HG03442 (cell line): ENCODE results near the gene LLPH.

ENCODE experiments used
- ATAC-seq: cut with Tn5 transposase; IDR thresholded peaks from one replicate; pipeline ENCODE4 v1.9.1; 2021; ENCODE audit warnings: mild to moderate bottlenecking, moderate library complexity; ENCODE audit not compliant: unreplicated experiment

The LLPH gene

DNA sequence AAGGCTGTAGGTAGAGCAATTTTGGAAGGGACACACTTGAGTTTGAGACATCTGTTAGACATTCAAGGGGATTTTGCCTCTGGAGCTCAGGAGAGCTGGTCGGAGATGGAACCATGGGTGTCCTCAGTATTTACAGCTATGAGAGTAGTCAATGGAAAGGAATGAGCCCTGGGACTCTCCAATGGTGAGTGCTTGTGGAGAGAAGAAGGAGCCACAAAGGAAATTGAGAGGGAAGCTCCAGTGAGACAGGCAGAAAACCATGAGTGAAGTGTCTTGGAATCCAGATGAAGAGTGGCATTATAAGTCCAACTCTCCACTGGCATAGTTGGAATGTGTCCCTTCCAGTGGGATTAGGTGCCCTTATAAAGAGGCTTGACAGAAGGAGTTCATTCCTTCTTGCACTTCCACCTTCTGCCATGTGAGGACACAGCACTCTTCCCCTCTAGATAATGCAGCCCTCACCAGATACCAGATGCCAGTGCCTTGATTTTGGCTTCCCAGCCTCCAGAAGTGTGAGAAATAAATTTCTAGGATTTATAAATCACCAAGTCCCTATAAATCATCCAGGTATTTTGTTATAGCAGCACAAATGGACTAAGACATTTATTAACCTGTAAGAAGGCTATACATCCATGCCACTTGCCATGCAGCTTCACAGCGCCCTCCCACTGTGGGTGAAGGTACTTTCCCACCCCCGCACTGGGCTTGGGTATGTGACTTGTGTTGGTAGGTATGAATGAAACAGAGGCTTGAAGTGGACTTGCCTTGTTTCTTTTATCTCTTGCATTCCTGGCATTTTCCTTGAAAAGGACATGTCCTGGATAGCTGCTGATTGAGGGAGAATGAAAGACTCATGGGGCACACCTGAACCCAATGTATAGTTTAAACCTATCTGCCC, 27.3 kb downstream of the LLPH start:
- no peak for ATAC-seq

DNA sequence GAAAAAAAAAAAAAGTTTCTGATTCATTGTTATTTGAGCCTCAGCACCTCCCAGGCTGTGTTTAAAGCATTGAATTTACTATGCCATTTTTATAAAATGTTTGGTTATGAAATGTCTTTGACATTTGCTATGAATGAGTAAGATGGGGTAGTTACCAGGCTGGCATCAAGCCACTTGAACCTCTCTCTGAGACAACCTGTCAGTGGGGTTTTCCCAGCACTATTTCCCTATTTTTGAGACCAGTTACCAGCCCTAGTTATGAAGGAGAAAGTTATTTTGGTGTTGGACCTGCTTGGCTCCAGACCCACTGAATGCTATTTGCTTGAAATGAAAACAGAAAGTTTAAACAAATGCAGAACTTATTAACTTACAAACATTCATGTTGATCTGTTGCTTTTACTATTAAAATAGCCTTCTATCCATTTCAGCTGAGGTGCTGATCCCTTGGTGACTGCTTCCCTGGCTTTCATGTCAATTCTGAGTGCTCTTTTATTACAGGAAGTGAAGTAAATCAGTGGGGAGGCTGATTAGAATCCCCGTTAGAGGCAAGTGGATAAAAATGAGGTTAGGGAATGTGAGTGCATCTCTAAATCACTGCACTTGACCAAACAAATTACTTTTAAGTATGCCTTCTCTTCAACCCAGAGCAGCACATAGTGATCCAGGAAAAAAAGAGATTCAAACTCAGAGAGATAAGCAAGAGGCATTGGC, 37.8 kb downstream of the LLPH start:
- ATAC-seq, result peak; percentile 66

DNA sequence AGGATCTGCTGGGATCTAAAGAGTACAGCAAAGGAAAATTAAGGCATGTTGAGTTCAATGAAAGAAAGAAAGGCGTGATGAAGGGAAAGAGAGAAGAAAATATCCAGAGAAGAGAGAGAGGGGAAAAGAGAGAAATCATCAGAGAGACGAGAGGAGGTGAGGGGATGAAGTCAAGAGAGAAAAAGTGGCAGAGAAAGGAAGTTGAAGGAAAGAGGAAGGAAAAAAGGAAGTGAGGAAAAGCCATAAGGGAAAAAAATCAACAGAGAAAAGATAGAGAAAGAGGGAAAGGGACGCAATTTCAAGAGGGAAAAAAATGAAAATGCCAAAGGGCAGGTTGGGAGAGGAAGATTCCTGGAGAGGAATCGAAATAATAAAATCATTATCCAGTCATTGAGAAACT, 40.4 kb downstream of the LLPH start:
- no peak for ATAC-seq

DNA sequence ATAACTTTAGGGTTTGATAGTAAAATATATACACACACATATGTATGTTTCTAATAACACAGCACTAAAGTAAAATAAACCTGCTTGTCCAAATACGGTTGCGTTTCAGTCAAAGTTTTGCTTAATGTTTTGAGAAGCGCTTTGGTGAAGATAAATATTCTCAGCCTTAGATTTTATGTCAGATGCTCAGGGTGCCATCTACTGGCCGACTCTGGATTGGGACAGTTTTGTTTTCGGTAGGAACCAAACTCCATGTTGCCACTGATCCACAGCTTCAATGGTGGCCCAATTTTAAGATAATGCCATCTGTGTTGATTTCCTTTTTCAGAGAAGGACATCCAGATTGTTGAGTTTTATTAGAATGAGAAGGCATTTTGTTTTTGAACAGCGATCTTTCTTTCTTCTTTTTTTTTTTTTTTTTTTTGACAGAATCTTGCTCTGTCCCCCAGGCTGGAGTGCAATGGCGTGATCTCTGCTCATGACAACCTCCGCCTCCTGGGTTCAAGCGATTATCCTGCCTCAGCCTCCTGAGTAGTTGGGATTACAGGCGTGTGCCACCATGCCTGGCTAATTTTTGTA, 43.1 kb downstream of the LLPH start:
- ATAC-seq, result peak; percentile 71

DNA sequence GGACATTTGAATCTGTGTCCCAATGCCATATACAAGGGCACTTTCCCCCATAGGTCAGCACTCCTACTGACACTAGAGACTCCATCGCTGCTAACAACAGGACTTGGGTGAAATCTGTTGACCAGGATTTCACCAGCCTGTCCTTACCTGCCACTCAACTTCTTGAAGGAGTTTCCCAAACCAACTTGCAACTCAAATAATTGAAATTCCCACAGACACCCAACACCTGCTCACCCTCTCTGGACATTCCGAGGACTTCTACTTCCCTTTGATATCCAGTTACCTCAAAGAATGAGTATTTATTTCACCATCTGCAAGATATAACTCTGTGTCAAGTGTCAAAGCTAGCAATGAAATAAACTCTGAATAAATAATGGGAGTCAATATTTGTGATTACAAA, 44.6 kb downstream of the LLPH start:
- no peak for ATAC-seq

DNA sequence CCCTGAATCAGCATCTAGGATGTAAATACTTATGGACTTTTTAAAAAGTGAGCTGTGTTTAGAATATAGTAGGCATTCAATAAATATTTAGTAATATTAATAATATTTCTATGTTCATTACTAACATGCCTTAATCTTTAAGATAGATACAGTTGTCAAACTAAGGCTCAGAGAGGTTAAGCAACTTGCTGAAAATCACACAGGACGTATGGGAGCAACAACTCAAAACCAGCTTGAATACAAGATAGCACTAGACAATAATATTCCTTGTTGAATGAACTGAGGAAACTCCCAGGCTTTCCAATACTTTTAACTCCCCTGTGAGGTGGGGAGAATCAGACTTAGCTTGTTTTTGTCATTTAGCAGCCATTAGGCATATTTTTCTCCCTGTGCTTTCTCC, 45.3 kb downstream of the LLPH start:
- ATAC-seq, result no peak

DNA sequence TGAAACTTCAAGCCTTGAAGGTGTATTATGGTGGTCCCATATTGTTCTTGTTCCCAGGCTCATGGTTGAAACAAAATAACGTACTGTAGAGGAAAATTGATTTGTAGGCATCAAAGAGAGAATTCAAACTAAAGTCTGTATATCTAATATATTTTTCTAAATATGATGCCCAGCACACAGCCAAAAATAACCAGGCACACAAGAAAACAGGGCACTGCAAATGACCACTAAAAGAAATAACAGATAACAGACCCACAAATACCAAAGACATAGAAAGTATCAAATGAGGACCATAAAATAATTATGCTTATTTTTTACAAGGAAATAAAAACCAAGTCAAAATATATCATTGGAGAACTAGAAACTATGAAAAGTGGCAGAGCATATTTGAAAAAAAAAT, 46.8 kb downstream of the LLPH start:
- no peak for ATAC-seq

DNA sequence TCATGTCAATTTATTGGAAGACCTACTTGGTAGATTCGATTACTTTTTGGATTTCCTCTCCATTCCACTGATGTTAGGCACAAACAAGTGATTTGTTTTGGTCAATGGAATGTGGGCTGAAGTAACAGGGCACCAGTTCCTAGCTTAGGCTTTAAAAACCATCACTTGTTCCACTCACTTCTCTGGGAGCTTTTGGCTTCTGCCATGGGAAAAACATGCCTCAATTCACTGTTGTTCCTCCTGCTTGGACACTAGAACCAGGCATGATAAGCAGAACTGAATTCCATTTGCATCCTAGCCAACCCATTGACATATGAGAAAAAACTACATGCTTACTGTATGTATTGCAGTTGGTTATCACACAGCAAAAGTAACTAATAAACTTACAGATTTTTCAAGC, 47.8 kb downstream of the LLPH start:
- no peak for ATAC-seq

DNA sequence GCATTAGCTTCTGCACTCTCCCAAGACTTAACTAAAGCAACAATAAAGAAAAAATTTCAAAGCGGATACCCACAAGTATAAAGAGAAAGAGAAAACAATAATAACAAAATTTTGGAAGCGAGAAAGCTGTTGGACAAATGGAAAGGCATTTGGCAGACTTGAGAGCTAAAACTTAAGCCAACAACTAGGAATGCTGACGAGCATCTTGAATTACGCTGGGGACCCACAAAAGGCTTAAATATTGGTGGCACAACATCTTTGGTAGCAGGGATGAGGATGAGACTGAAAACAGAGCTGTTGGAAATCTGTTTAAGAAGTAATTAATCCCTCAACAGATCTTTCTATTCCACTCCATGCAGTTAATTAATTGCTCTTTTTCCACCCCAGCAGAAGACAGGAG, 49.8 kb downstream of the LLPH start:
- ATAC-seq, result no peak

DNA sequence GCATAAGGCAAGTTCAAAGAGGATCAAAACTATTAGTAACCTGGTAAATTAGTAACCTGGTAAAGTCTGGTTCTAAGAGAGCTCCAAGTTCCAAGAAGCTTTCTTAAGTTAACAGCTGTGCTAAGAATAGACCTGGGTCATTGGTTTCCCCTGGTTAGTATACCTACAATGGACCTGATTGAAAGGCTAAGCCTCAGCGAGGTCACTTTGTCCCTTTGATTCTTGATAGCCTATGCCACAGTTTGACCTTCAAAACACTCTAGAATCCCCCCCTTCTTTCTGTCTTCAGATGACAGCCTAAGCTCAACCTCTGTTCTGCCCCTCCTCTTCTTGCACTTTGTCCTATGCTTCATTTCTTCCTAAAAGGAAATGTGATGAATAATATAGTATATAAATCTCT, 53.0 kb downstream of the LLPH start:
- ATAC-seq, result no peak

DNA sequence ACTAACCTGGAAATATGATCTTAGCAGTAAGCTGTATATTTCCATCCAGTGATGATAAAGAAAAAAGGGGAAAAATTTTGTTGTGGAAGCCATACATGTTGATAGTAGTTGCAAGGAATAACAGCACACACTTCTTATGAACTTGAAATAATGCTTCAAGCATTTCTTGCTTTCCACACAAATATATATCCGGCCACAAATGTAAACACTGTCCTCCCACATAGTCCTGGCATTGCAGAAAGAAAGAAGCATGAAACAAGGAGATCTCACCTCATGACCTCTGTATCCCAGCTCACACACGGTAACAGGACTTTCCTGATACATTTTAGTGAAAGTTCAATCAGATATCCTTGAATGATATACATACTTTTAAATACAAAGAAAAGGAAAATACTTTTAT, 56.0 kb downstream of the LLPH start:
- ATAC-seq, result no peak

DNA sequence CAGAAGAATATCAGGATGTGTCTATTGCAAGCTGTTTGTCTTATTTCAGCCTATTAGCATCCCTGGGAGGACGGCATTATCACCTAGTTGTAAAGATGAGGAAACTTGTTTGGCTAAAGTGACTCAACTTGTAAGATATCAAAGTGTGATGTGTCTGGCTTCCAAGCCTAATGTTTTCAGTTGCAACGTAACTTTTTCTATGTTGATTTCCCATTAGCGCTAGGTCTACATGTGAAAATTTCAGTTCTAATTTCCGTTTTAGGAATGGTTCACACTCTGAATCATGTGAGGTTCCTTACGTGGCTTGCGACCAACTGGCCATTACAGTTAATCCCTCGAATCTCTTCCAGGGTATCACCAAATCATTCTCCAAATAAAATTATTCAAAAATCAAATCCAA, 58.0 kb downstream of the LLPH start:
- peak; percentile 40 for ATAC-seq

DNA sequence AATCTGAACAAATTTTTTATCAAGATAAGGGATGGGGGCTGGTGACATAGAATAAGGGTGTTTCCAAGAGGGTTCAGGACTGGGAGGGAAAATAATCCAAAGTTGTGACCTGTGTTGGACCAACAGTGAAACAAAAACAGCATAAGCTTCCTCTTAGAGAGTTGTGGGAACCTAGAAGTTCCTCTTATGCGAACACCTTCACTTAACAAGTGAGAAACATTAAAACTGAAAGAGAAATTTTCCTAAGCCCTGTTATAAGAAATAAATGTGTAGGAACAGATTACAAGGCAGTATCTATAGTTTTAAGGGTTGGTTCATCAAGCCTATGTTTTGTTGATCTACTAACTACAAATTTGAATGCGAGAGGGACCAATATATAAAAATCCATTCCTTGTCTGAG, 58.4 kb downstream of the LLPH start:
- ATAC-seq, result peak; percentile 66

DNA sequence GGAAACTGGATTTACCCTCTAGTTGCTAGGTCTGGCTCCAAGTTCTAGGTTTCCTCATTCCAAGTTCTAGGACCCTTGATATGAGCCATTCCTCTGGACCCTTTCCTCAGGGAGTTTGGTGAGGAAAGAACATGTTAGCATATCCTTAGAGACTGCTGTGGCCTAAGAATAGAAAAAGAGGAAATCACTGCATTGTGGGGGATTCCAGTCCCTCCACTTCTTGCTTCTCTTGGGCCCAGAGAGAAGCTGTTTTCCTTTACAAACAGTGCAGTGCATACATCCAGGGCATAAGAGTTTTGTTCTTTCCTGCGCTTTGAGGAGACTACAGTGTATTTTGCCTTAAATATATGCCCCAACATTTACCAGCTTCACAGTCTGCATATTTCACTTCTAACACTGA, 59.0 kb downstream of the LLPH start:
- ATAC-seq, result no peak

DNA sequence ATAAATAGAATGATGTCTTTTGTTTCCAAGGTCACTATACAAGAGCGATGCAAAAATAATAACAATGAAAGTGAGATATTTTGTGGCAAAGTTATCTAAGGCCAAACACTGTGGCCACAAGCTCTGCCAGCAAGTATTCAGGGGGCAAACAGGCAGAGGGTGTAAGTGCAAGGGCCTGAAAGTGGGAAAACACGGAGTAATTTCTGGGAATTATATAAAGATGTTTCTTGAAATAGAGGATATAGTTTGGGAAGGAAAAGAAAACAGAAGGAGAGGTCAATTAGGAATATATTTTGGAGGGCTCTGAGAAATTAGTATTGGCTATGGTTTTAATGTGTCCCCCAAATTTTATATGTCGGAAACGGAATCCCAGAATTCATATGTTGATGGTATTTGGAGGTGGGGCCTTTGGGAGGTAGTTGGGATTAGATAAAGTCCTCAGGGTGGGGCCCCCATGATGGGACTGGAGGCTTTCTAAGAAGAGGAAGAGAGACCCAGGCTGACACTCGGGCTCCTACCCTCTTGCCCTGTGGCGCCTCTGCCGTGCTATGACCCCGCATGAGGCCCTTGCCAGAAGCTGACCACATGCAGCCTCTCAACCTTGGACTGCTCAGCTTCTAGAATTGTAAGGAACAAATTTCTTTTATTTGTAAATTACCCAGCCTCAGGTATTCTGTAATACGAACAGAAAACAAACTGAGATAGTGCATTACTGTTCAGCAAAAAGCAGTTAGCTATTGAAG, 60.0 kb downstream of the LLPH start:
- no peak for ATAC-seq

DNA sequence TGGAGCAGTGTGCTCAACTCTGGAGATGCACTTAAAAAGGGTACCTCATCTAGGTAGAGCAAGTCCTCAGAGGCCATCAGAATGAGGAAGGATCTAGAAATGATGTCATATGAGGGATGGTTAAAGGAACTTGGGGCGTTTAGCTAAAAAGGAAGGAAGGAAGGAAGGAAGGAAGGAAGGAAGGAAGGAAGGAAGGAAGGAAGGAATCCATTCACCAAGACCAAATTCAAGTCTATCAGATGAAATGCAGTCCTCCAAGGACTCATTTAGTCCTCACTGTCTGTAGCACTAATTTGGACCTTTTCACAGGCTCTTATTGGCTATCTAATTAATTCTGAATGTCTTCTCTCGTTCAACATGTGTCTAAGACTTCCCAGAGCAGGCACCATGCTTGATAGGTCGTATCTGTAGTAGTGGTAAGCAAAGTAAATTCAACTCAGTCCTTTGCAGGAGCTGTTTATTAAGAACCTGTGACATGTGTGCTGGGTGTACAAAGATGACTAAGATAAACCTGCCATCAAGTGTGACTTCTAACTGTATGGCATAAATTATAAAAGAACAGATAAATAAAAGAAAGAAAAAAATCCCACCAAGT, 63.5 kb downstream of the LLPH start:
- ATAC-seq, result peak; percentile 14
